HG03103 (cell line): Measurements from ENCODE around the gene PCBP4.

ENCODE experiments used
- ATAC-seq: cut with Tn5 transposase; IDR thresholded peaks from one replicate; pipeline ENCODE4 v1.9.1; 2021; ENCODE audit warnings: low read depth; ENCODE audit not compliant: unreplicated experiment

The PCBP4 gene

GRCh38 chr3:51967384-51968169 lies at the start of gene PCBP4:
Gene PCBP4, minus strand, starts transcription at chr3:51967454. Its CDS starts 6,214 bp downstream, at chr3:51961240.
- no peak for ATAC-seq

GRCh38 chr3:52015438-52016228 lies 48.4 kb upstream of the PCBP4 start:
- no peak for ATAC-seq

GRCh38 chr3:52014613-52015012 lies 47.4 kb upstream of the PCBP4 start:
- ATAC-seq, result no peak

GRCh38 chr3:52013802-52014598 lies 46.7 kb upstream of the PCBP4 start:
- ATAC-seq, result no peak

- no peak for ATAC-seq
These were observed 45.4 kb upstream of the PCBP4 start for GRCh38 chr3:52012699-52013098.

- ATAC-seq, result no peak
These were observed 43.2 kb upstream of the PCBP4 start for GRCh38 chr3:52010431-52010830.

GRCh38 chr3:52007291-52007690 lies 40.0 kb upstream of the PCBP4 start:
- no peak for ATAC-seq

GRCh38 chr3:52006820-52007133 lies 39.5 kb upstream of the PCBP4 start:
- no peak for ATAC-seq

GRCh38 chr3:52006017-52006819 lies 39.0 kb upstream of the PCBP4 start:
- ATAC-seq, result no peak

GRCh38 chr3:52005571-52005986 lies 38.3 kb upstream of the PCBP4 start:
- ATAC-seq, result no peak

- ATAC-seq, result no peak
These were observed 37.7 kb upstream of the PCBP4 start for GRCh38 chr3:52004906-52005395.

- no peak for ATAC-seq
These were observed 37.0 kb upstream of the PCBP4 start for GRCh38 chr3:52004163-52004787.

- no peak for ATAC-seq
These were observed 35.5 kb upstream of the PCBP4 start for GRCh38 chr3:52002748-52003147.

GRCh38 chr3:52001443-52001974 lies 34.3 kb upstream of the PCBP4 start:
- no peak for ATAC-seq

GRCh38 chr3:51999846-52000245 lies 32.6 kb upstream of the PCBP4 start:
- no peak for ATAC-seq

- no peak for ATAC-seq
These were observed 31.5 kb upstream of the PCBP4 start for GRCh38 chr3:51998774-51999173.

- no peak for ATAC-seq
These were observed 30.8 kb upstream of the PCBP4 start for GRCh38 chr3:51997935-51998596.

- no peak for ATAC-seq
These were observed 29.9 kb upstream of the PCBP4 start for GRCh38 chr3:51997172-51997571.
